Thoracic aorta (tissue), 2 donors: ENCODE results near the gene MYO5B. TPM values are rescaled to one million over a fixed set of nuclear protein-coding genes. Genes with fewer than 3 reads are reported as not detected.

Experiments used
- ATAC-seq: fragments of 150-250 bp; one replicate; pipeline ENCODE4 v1.8.0; 2017; ENCODE audit warnings: low read depth; ENCODE audit not compliant: insufficient number of reproducible peaks, low FRiP score
- DNase-seq: peaks from one replicate; pipeline ENCODE4 v3.0.0-alpha.2; 2020; ENCODE audit warnings: low spot score
- H3K27ac ChIP-seq, 2 donors: fragments of 200-600 bp; sonication (generic); 1 replicate in 1 of 2; 2 replicates in 1 of 2; pipeline ENCODE4 v1.5.1; 2016; ENCODE audit warnings: mild to moderate bottlenecking in 2 of 2, moderate library complexity in 2 of 2
- H3K27me3 ChIP-seq: fragments of 200-600 bp; sonication (generic); replicated peaks from 2 replicates; pipeline ENCODE4 v1.6.0; 2016; ENCODE audit warnings: mild to moderate bottlenecking; ENCODE audit not compliant: insufficient read depth
- H3K36me3 ChIP-seq: fragments of 200-600 bp; sonication (generic); one replicate; pipeline ENCODE4 v1.5.1; 2016
- H3K4me1 ChIP-seq, 2 donors: fragments of 200-600 bp; sonication (generic); 1 replicate in 1 of 2; 2 replicates in 1 of 2; pipeline versions ENCODE4 v1.5.1 to v1.6.0; 2016; ENCODE audit warnings: low read depth in 2 of 2, mild to moderate bottlenecking in 1 of 2; ENCODE audit not compliant: control insufficient read depth in 1 of 2
- H3K4me3 ChIP-seq: fragments of 200-600 bp; sonication (generic); 2 replicates; pipeline ENCODE4 v1.5.1; 2016; ENCODE audit warnings: mild to moderate bottlenecking
- H3K9me3 ChIP-seq: fragments of 200-600 bp; sonication (generic); 2 replicates; pipeline ENCODE4 v1.5.1; 2016
- CTCF ChIP-seq: fragments of 200-600 bp; sonication (generic); IDR thresholded peaks from one replicate; pipeline ENCODE4 v1.5.1; 2019; ENCODE audit warnings: antibody characterized with exemption
- total RNA-seq, 2 donors: library from RNA; depleted of rRNA; stranded (reverse); fragments of >200 nt; gene quantifications; one replicate each; pipeline versions ENCODE4 v1.1.0 to v1.2.3, GENCODE V29; 2016

The MYO5B gene
- total RNA-seq, 2 donors from 2014 or later, result 8.3 to 13.5 TPM

GRCh38 chr18:49949951-49950395, 245.0 kb downstream of the MYO5B start:
- Histone ChIP-seq H3K9me3 (no peaks in the 10 kb centered on the region), H3K27ac (no peak overlapping the region), H3K36me3 (no peaks in the 10 kb centered on the region), H3K4me1 (no peaks in the 10 kb centered on the region), H3K27me3 (no peaks in the 10 kb centered on the region), H3K4me3 (no peak overlapping the region)
- TF ChIP-seq CTCF, result no peak
- no peak for DNase-seq
- no peak for ATAC-seq

DNA sequence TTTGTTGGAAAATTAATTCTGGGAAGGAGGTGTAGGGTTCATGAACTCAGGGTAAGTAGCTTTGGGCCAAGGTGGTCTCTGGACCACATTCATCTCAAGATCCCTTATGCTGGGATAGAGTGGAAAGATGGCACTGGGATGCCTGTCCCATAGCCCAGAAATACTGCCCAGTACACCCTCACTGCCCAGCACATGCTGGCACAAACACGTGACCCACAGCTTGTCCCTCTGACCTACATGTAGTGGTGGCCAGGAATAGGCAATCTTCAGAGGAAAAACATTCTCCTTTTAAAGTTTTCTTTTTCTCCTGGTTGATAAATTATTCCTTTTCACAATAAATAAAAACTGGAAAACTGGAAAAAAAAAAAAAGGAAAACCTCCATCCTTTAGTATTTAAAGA, 246.0 kb downstream of the MYO5B start:
- no peak for TF ChIP-seq CTCF
- Histone ChIP-seq H3K9me3 (no peaks in the 10 kb centered on the region), H3K27me3 (no peaks in the 10 kb centered on the region), H3K4me1 (no peaks in the 10 kb centered on the region), H3K27ac (no peak overlapping the region), H3K4me3 (no peak overlapping the region), H3K36me3 (no peaks in the 10 kb centered on the region)
- ATAC-seq, result no peak
- DNase-seq, result no peak

DNA sequence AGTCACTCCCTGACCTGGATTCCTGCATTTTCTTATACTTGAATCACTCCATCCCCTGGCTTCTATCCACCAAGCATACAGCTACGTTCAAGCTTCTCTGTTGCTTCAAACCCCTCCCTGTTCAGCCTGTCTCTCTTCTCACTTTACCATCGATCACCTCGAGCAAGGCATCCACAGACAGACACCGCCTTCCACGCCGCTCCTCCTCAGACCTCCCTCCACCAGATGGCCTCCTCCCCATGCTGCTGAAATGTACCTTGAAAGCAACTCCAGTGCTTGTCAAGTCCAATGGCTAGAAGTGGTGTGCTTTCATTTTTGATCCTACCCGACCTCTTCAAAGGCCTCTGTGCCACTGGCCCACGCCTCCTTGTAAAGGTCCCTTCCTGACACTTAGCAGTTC, 250.3 kb downstream of the MYO5B start:
- DNase-seq (no peak), ATAC-seq (no peak)
- H3K9me3 ChIP-seq, result no peaks in the 10 kb centered on the region
- H3K27me3 ChIP-seq, result no peaks in the 10 kb centered on the region
- no peak for TF ChIP-seq CTCF
- no peaks in the 10 kb centered on the region for H3K4me1 ChIP-seq
- H3K36me3 ChIP-seq, result no peaks in the 10 kb centered on the region
- no peak overlapping the region for H3K27ac ChIP-seq
- no peak overlapping the region for H3K4me3 ChIP-seq

DNA sequence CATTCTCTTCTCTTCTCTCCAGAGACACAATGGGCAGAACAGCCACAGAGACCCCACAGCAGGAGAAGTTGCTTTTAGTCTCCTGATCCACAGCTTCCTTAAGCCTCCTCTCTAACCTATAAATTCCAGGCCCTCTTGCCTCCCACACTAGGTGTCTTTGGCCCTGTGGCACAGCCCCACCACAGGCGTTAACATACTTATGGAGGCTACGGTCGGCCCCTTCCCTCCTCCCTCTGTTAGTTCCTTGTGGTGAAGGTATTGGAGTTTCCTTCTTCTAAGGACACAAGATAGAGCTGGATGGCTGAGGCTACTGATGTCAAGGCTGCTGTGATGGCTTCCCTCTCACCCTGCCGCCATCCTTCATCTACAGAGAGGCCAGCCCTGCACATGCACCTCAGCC, 258.1 kb downstream of the MYO5B start:
- no peaks in the 10 kb centered on the region for H3K27me3 ChIP-seq
- no peak for DNase-seq
- no peaks in the 10 kb centered on the region for H3K9me3 ChIP-seq
- no peaks in the 10 kb centered on the region for H3K36me3 ChIP-seq
- H3K4me3 ChIP-seq, result no peak overlapping the region
- no peaks in the 10 kb centered on the region for H3K4me1 ChIP-seq
- no peak for ATAC-seq
- no peak for TF ChIP-seq CTCF
- H3K27ac ChIP-seq, result no peak overlapping the region

DNA sequence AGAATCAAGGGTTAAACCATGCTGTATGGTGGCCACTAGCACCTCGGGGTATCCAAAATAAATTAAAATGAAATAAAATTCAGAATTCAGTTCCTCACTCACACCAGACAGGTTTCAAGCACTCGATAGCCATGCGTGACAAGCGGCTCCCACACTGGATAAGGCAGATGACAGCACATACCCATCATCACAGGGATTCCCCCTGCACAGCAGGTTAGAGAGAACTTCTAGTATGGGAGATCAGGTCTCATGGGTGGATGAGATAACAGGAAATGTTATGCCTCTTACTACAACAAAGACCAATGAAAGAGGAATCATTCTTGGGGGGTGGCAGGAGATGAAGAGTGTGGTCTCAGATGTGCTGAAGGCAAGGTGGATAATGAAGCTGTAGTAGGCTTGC, 259.7 kb downstream of the MYO5B start:
- Histone ChIP-seq H3K4me3 (no peak overlapping the region), H3K36me3 (no peaks in the 10 kb centered on the region), H3K27me3 (no peaks in the 10 kb centered on the region), H3K27ac (no peak overlapping the region), H3K9me3 (no peaks in the 10 kb centered on the region), H3K4me1 (no peaks in the 10 kb centered on the region)
- ATAC-seq (no peak), DNase-seq (no peak)
- no peak for TF ChIP-seq CTCF
